Adrenal gland (tissue), 12 donors: ENCODE results near the gene PRIM2. TPM values are rescaled to one million over a fixed set of nuclear protein-coding genes. Genes with fewer than 3 reads are reported as not detected.
"Not testable (repeated sequence)": the region's sequence is repeated elsewhere in the genome, so short reads cannot be mapped to it uniquely, and the experiment has no call there.

Experiments
- DNase-seq, 7 donors: peaks; one replicate each; pipeline ENCODE4 v3.0.0-alpha.2; 2019 to 2020
- H3K27ac ChIP-seq, 5 donors: fragments of 200-600 bp; sonication (generic) in 4 of 5; 1 replicate in 3 of 5; 2 replicates in 2 of 5; pipeline versions ENCODE4 v1.5.1 to v1.8.0; 2016 to 2020; ENCODE audit warnings: mild to moderate bottlenecking in 1 of 5
- H3K27me3 ChIP-seq: fragments of 200-600 bp; 2 replicates; pipeline ENCODE4 v1.8.0; 2021
- H3K36me3 ChIP-seq, 2 donors: fragments of 200-600 bp; replicated peaks in 1 of 2; 1 replicate in 1 of 2; 2 replicates in 1 of 2; pipeline versions ENCODE4 v1.5.1 to v1.8.0; 2018 to 2022
- H3K4me1 ChIP-seq, 2 donors: fragments of 200-600 bp; replicated peaks in 1 of 2; 1 replicate in 1 of 2; 2 replicates in 1 of 2; pipeline versions ENCODE4 v1.5.1 to v1.8.0; 2018 to 2021
- H3K4me3 ChIP-seq, 4 donors: fragments of 200-600 bp; sonication (generic) in 3 of 4; one replicate each; pipeline ENCODE4 v1.5.1; 2016 to 2018
- H3K9me3 ChIP-seq, 3 donors: fragments of 200-600 bp; sonication (generic) in 1 of 3; replicated peaks in 1 of 3; 1 replicate in 2 of 3; 2 replicates in 1 of 3; pipeline versions ENCODE4 v1.5.1 to v1.8.0; 2016 to 2021
- POLR2A ChIP-seq, 2 donors: fragments of 450-650 bp; IDR thresholded peaks; one replicate each; pipeline ENCODE4 v1.6.1; 2017; ENCODE audit warnings: antibody characterized with exemption in 2 of 2, mild to moderate bottlenecking in 2 of 2, moderate library complexity in 1 of 2
- WGBS, 4 donors: extraction: QIAGEN DNeasy Blood & Tissue Kit in 2 of 4; methylation state at CpG; one replicate each; pipeline versions ENCODE4 v1.1.5 to v1.1.7; 2013 to 2017; 5-methylcytosine and 5-hydroxymethylcytosine counted together
- intact Hi-C, 2 donors: fragments of 100-400 bp; cut with DNase I; formaldehyde crosslinking; loops; one replicate each; pipeline versions ENCODE4 v1.14.1 to v1.15.0; 2022 to 2023
- polyA plus RNA-seq, 3 donors: library from polyadenylated mRNA; stranded (reverse); fragments of 200-250 nt in 2 of 3; fragments of 350-450 nt in 1 of 3; fragmentation: Illumina TruSeq in 1 of 3; extraction: RNeasy Lipid Tissue Mini Kit (QIAGEN cat#74804) in 1 of 3; gene quantifications; one replicate each; pipeline ENCODE4 v1.2.3, GENCODE V29; 2013 to 2014
- total RNA-seq, 9 donors: library from RNA; depleted of rRNA in 4 of 9; stranded (reverse); fragments of >200 nt in 4 of 9; fragments of 120-200 nt in 1 of 9; fragmentation: NEBNext Ultra II Directional in 1 of 9; extraction: Animal tissue kit (Norgen Biotek cat#: 25700) in 1 of 9; gene quantifications; one replicate each; pipeline versions ENCODE4 v1.1.0 to v1.2.4, GENCODE V29; 2013 to 2023
- TF ChIP-seq, protein P1 (sequence below), 6 experiments: fragments of 450-650 bp in 4 of 6; fragments of 200-600 bp in 2 of 6; sonication (generic) in 1 of 6; IDR thresholded peaks; 1 replicate in 5 of 6; 2 replicates in 1 of 6; pipeline versions ENCODE4 v1.5.1 to v1.8.0; 2016 to 2021; ENCODE audit warnings: antibody characterized with exemption in 6 of 6, mild to moderate bottlenecking in 2 of 6, moderate library complexity in 1 of 6
- donor health status: healthy with polysubstance abuse.
- donor health status: Bipolar disorder and iron deficiency.
- donor health status: DM: yes; HTN: yes; CAD: no.
- donor health status: DM: no; HTN: no; CAD: no.
- donor health status: DM: no; HTN: no; CAD: no.
- donor health status: DM: yes; HTN: yes; CAD: no.

The PRIM2 gene
- total and polyA plus RNA-seq, 12 donors: 2.4 to 15.8 (median 5.9) TPM

DNA sequence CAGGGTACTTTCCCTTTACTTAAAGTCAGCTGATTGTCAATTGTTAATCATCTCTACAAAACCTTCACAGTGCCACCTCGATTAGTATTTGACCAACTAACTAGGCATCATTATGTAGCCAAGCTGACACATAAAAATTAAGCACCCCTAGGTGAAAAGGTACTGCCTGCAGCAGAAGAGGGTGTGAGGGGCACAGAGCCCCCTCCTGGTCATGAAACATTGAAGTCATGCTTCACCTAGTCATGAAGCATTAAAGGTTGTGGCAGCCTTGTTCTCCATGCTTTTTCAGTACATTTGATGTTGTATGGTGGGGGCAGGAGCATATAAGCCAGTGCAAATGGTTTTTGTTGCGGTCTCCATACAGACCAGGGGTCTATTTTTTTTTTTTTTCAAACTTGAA, 142.4 kb downstream of the PRIM2 start:
- intact Hi-C loops, H3K9me3 ChIP-seq, H3K27me3 ChIP-seq, H3K4me3 ChIP-seq, DNase-seq, H3K4me1 ChIP-seq, H3K27ac ChIP-seq, H3K36me3 ChIP-seq: not testable (repeated sequence)
- 63 to 76% (median 73%) methylated on average over 2 of the region's 2 CpGs for WGBS, 4 donors

DNA sequence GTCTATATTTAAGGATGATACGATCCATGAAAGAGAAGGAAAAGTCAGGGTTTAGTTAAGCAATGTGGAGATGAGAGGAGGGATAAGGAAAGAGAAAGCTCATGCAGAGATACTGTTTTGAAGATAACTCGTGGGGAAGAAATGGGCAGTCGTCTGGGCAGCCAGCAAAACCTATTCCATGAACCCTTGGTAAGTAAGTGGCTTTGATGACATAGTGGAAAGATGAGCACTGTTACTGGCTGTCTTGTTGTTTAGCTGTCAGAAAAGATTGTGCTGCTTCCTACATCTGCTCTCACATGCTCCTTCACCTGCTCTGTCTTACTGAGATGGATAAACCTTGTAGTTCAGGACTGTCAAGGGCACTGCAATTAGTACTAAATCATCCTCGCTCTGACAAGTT, 143.6 kb downstream of the PRIM2 start:
- H3K4me3 ChIP-seq, intact Hi-C loops, DNase-seq, H3K27ac ChIP-seq, H3K36me3 ChIP-seq, H3K9me3 ChIP-seq, H3K4me1 ChIP-seq, H3K27me3 ChIP-seq: not testable (repeated sequence)
- 36 to 50% (median 43%) methylated on average over 3 to 4 of the region's 4 CpGs for WGBS, 4 donors

DNA sequence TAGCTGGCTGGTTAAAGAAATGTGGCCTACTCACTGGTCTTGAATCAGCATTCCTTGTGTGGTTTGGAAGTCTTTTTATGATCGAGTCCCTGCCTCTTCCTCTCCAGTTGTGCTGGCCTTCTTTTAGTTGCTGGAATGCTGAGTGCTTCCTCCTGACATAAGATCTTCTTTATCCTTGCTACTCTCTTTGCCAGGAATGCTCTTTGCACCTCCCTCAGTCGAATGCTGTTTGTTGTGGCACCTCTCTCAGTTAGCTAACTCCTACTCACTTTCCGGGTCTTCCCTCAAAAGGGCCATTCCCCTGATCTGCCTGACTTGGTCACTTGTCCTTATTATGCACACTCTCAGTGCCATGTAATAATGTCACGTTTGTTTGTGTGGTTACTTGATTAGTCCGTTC, 146.4 kb downstream of the PRIM2 start:
- DNase-seq, H3K27ac ChIP-seq, H3K9me3 ChIP-seq, H3K4me1 ChIP-seq, H3K27me3 ChIP-seq, H3K36me3 ChIP-seq, intact Hi-C loops, H3K4me3 ChIP-seq: not testable (repeated sequence)
- WGBS, 4 donors: 83 to 88% (median 87%) methylated on average over 5 of the region's 5 CpGs

DNA sequence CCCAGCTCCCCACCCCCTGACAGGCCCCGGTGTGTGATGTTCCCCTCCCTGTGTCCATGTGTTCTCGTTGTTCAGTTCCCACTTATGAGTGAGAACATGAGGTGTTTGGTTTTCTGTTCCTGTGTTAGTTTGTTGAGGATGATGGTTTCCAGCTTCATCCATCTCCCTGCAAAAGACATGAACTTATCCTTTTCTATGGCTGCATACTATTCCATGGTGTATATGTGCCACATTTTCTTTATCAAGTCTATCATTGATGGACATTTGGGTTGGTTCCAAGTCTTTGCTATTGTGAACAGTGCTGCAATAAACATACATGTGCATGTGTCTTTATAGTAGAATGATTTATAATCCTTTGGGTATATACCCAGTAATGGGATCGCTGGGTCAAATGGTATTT, 148.5 kb downstream of the PRIM2 start:
- H3K27ac ChIP-seq, H3K4me1 ChIP-seq, H3K4me3 ChIP-seq, H3K27me3 ChIP-seq, DNase-seq, H3K9me3 ChIP-seq, H3K36me3 ChIP-seq, intact Hi-C loops: not testable (repeated sequence)
- 97 to 100% (median 98%) methylated on average over 3 of the region's 3 CpGs for WGBS, 4 donors

DNA sequence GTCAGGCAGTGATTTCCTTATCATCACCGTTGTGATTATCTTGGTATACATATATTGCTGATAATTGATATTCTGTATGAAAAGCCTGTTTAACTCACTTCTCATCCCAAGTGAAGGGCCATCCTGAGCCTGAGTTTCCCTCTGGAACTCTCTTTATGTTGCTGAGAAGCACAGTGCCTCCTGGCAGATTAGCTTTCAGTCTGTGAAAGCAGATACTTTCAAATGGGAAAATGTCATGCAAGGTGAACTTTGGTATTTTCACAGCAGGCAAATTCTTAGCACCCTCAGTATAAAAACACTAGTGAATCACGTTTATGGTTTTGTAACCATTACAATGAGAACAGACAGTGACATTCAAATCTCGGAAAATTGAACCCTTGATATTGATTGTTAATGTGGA, 151.6 kb downstream of the PRIM2 start:
- Histone ChIP-seq H3K36me3 (no peaks in the 10 kb centered on the region), H3K9me3 (no peaks in the 10 kb centered on the region), H3K4me3 (no peak overlapping the region), H3K27me3 (no peaks in the 10 kb centered on the region), H3K4me1 (no peaks in the 10 kb centered on the region), H3K27ac (no peak overlapping the region)
- no peak for TF ChIP-seq POLR2A (IDR thresholded peaks at IDR 0.05)
- TF ChIP-seq, protein P1, sequence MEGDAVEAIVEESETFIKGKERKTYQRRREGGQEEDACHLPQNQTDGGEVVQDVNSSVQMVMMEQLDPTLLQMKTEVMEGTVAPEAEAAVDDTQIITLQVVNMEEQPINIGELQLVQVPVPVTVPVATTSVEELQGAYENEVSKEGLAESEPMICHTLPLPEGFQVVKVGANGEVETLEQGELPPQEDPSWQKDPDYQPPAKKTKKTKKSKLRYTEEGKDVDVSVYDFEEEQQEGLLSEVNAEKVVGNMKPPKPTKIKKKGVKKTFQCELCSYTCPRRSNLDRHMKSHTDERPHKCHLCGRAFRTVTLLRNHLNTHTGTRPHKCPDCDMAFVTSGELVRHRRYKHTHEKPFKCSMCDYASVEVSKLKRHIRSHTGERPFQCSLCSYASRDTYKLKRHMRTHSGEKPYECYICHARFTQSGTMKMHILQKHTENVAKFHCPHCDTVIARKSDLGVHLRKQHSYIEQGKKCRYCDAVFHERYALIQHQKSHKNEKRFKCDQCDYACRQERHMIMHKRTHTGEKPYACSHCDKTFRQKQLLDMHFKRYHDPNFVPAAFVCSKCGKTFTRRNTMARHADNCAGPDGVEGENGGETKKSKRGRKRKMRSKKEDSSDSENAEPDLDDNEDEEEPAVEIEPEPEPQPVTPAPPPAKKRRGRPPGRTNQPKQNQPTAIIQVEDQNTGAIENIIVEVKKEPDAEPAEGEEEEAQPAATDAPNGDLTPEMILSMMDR (IDR thresholded peaks at IDR 0.05): no peak
- intact Hi-C loops: no loop called here
- no peak for DNase-seq
- 44 to 60% (median 53%) methylated on average over 3 of the region's 3 CpGs for WGBS, 4 donors

DNA sequence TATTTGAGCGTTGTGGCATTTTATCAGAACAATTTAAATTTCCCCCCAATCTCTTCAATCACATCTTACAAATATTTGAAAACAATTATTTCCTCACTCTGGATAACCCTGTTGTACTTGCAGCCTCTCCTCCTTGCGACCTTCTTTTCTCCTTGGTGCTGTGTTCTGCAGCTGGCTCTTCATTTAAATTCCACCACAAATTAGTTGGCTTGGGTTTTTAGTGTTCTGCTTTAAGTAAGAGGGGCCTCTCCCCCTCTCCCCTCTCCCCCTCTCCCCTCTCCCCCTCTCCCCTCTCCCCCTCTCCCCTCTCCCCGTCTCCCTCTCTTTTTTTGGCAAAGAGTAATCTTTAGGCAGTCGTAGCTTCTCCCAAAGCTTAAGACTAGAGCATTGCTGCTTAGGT, 152.7 kb downstream of the PRIM2 start:
- H3K4me3 ChIP-seq, DNase-seq, H3K4me1 ChIP-seq, intact Hi-C loops, H3K27me3 ChIP-seq, H3K9me3 ChIP-seq, H3K27ac ChIP-seq, H3K36me3 ChIP-seq: not testable (repeated sequence)
- WGBS, 4 donors: 83 to 98% (median 94%) methylated on average over 3 to 4 of the region's 4 CpGs

DNA sequence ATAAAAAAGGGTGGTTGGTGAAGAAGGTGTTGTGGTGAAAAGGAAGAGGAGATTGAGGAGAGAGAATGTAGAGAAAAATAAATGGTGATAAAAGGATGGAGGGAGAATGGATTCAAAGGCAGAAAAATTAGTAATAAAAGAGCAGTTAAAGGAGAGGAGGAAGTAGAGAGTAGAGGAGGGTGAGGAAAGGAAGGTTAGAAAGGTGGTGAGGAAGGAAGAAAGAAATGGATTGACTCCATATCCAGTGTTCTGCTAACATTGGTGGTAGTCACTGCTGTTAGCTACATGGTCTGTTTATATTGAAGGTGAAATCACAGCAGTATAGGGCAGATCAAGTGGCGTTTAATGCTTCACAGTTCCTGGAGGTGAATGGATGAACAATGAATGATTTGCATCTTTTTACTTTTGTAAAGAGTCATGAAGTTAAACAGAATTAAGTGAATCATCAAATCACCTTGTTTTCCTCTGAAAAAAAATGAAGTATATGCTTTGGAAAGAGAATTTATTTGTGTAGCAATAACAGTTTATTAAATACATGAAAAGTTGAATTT, 154.0 kb downstream of the PRIM2 start:
- H3K9me3 ChIP-seq, H3K4me1 ChIP-seq, H3K4me3 ChIP-seq, intact Hi-C loops, H3K27me3 ChIP-seq, H3K27ac ChIP-seq, H3K36me3 ChIP-seq, DNase-seq: not testable (repeated sequence)
- 70 to 88% (median 86%) methylated on average over 1 of the region's 1 CpG for WGBS, 4 donors

DNA sequence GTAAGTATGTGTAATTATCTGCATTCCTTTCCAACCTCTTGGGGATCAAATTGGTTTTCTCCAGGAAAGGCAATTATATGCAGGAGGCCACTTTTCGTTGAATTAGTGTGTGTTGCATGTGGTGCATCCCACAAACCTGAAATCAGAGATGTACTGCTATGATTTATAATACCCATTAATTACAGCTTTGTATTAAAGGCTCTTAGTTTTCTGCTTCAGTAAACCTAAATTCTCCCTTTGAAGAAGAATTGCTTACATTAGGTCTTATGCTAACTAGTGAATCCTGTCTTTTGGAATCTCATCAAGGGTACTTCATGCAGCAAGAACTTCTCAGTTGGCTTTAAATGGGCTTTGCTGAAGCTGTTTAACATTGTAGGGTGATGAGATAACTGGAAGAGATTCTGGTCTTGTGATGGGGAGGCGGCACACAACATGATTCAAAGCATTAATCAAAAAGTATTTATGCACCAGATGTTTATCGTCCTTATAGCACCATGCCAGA, 155.5 kb downstream of the PRIM2 start:
- H3K4me1 ChIP-seq, H3K9me3 ChIP-seq, DNase-seq, H3K36me3 ChIP-seq, intact Hi-C loops, H3K27me3 ChIP-seq, H3K4me3 ChIP-seq, H3K27ac ChIP-seq: not testable (repeated sequence)
- 62 to 73% (median 71%) methylated on average over 3 of the region's 3 CpGs for WGBS, 4 donors

DNA sequence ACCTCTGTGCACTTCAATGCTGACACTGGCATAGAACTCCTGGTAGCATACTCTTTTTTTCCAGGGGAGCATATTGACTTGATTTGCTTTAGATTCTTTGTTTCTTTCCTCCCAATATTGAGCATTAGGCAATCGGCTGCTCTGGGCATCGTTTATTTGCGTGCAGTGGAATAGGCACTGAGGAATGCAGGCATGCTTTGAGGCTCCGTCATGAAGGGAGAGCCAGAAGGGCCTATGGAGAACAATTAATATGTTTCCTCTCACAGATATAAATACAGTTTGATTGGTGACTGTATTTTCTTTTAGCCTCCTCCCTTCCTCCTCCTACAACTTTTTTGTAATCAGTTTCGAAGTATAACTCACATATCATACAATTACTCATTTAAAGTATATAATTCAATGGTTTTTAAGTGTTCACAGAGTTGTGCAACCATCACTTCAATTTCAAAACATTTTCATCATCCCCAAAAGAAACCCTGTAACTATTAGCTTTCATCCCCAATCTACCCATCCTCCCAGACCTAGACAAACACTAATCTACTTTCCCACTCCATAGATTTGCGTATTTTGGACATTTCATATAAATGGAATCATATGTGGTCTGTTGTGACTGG, 157.5 kb downstream of the PRIM2 start:
- H3K36me3 ChIP-seq, H3K4me3 ChIP-seq, H3K27me3 ChIP-seq, H3K4me1 ChIP-seq, H3K27ac ChIP-seq, intact Hi-C loops, DNase-seq, H3K9me3 ChIP-seq: not testable (repeated sequence)
- 91 to 96% (median 93%) methylated on average over 6 of the region's 6 CpGs for WGBS, 4 donors

DNA sequence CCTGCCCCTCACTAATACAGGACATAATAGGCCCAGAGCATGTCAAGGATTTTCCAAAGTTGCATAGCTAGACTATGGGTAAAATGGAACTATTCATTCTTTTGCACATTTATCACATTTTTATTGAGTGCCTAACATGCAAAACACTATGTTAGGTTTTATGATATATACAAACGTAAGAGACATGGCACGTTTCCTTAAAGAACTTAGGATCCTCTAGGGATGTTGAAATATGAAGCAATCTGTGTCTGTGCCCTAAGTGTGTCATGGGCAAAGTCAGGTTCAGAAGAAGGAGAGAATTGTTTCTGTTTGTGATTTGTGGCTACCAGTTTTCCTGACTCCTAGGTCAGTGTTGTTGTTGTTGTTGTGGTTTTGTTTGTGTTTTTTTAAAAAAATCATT, 158.2 kb downstream of the PRIM2 start:
- H3K9me3 ChIP-seq, DNase-seq: not testable (repeated sequence)
- WGBS, 4 donors: 81 to 91% (median 89%) methylated on average over 2 of the region's 2 CpGs

More for the DNA sequence above, 158.2 kb downstream of the PRIM2 start:
- H3K4me1 ChIP-seq, H3K36me3 ChIP-seq, H3K27ac ChIP-seq, H3K27me3 ChIP-seq, H3K4me3 ChIP-seq, intact Hi-C loops: not testable (repeated sequence)
